Neural progenitor cell (in vitro differentiated cells): Measurements from ENCODE around the gene PACS1. TPM values are rescaled to one million over a fixed set of nuclear protein-coding genes. Genes with fewer than 3 reads are reported as not detected.

Source experiments
- DNase-seq: peaks from one replicate; pipeline ENCODE4 v3.0.0-alpha.2; 2016; ENCODE audit warnings: low spot score
- H2AFZ ChIP-seq: fragments of 200-600 bp; sonication (generic); replicated peaks from 2 replicates; pipeline ENCODE4 v1.6.1; 2016; ENCODE audit warnings: antibody characterized with exemption
- H3F3A ChIP-seq: fragments of 200-600 bp; sonication (generic); 2 replicates; pipeline ENCODE4 v1.6.1; 2016; ENCODE audit warnings: antibody characterized with exemption, low read depth
- H3K27ac ChIP-seq: fragments of 200-600 bp; sonication (generic); 2 replicates; pipeline ENCODE4 v1.5.1; 2016; ENCODE audit warnings: mild to moderate bottlenecking
- H3K27me3 ChIP-seq: fragments of 200-600 bp; sonication (generic); 2 replicates; pipeline ENCODE4 v1.6.1; 2016; ENCODE audit warnings: mild to moderate bottlenecking, moderate library complexity
- H3K36me3 ChIP-seq: fragments of 200-600 bp; sonication (generic); 2 replicates; pipeline ENCODE4 v1.5.1; 2016
- H3K4me1 ChIP-seq: fragments of 200-600 bp; sonication (generic); 2 replicates; pipeline ENCODE4 v1.6.1; 2016; ENCODE audit warnings: mixed run types
- H3K4me2 ChIP-seq: fragments of 200-600 bp; sonication (generic); 2 replicates; pipeline ENCODE4 v1.6.1; 2016
- H3K4me3 ChIP-seq: fragments of 200-600 bp; sonication (generic); 2 replicates; pipeline ENCODE4 v1.5.1; 2016
- H3K79me2 ChIP-seq: fragments of 200-600 bp; sonication (generic); 2 replicates; pipeline ENCODE4 v1.6.1; 2016; ENCODE audit warnings: low read depth
- H3K9ac ChIP-seq: fragments of 200-600 bp; sonication (generic); 2 replicates; pipeline ENCODE4 v1.6.1; 2016
- H3K9me3 ChIP-seq: fragments of 200-600 bp; sonication (generic); 2 replicates; pipeline ENCODE4 v1.5.1; 2016; ENCODE audit warnings: low read depth
- H4K20me1 ChIP-seq: fragments of 200-600 bp; sonication (generic); 2 replicates; pipeline ENCODE4 v1.6.1; 2016; ENCODE audit warnings: low read depth
- H3K27ac Mint-ChIP-seq: 3 replicates; pipeline ENCODE4 v1.8.0; 2021; ENCODE audit warnings: mixed read lengths
- H3K27me3 Mint-ChIP-seq: 2 replicates; pipeline ENCODE4 v1.8.0; 2022; ENCODE audit warnings: low read depth, mild to moderate bottlenecking, inconsistent platforms, moderate library complexity, mixed read lengths; ENCODE audit not compliant: insufficient read depth
- H3K36me3 Mint-ChIP-seq: 3 replicates; pipeline ENCODE4 v1.8.0; 2021; ENCODE audit warnings: mixed read lengths
- H3K4me1 Mint-ChIP-seq: 3 replicates; pipeline ENCODE4 v1.8.0; 2021; ENCODE audit warnings: mixed read lengths
- H3K4me3 Mint-ChIP-seq: 3 replicates; pipeline ENCODE4 v1.8.0; 2021; ENCODE audit warnings: mild to moderate bottlenecking, moderate library complexity, mixed read lengths
- H3K9me3 Mint-ChIP-seq: 3 replicates; pipeline ENCODE4 v1.8.0; 2020; ENCODE audit warnings: mixed read lengths
- CTCF ChIP-seq: fragments of 200-600 bp; sonication (generic); IDR thresholded peaks from 2 replicates; pipeline ENCODE4 v1.5.1; 2017; ENCODE audit warnings: antibody characterized with exemption, mild to moderate bottlenecking
- EZH2 ChIP-seq: fragments of 200-600 bp; sonication (generic); IDR thresholded peaks from 2 replicates; pipeline ENCODE4 v1.6.1; 2017; ENCODE audit warnings: antibody characterized with exemption, mild to moderate bottlenecking, moderate library complexity
- EZH2phosphoT487 ChIP-seq: fragments of 200-600 bp; sonication (generic); IDR thresholded peaks from 2 replicates; pipeline ENCODE4 v1.6.1; 2017; ENCODE audit warnings: antibody characterized with exemption
- total RNA-seq: library from RNA; depleted of rRNA; stranded (reverse); fragments of >200 nt; gene quantifications from 2 replicates; pipeline ENCODE4 v1.2.3, GENCODE V29; 2015; ENCODE audit warnings: low replicate concordance

Gene PACS1
- total RNA-seq, 1 donor from 2014 or later, result 13.4 TPM

GRCh38 chr11:66287211-66287888 lies 217.3 kb downstream of the PACS1 start:
- Histone ChIP-seq H3K36me3 (no peaks in the 10 kb centered on the region), H3K9me3 (no peaks in the 10 kb centered on the region), H3K9ac (no peak overlapping the region), H3K79me2 (peaks cover 8% of the 10 kb centered on the region), H3K4me3 (no peak overlapping the region), H4K20me1 (peaks cover 46% of the 10 kb centered on the region), H3K27me3 (peaks cover 28% of the 10 kb centered on the region), H2AFZ (no peak overlapping the region), H3K4me1 (peaks cover 12% of the 10 kb centered on the region), H3F3A (peaks cover 31% of the 10 kb centered on the region), H3K27ac (no peak overlapping the region), H3K4me2 (no peak overlapping the region)
- DNase-seq, result no peak
- H3K27ac Mint-ChIP-seq, result peak overlapping the region; percentile 37
- peaks cover 40% of the 10 kb centered on the region for H3K4me1 Mint-ChIP-seq
- TF ChIP-seq CTCF, result no peak
- TF ChIP-seq EZH2phosphoT487, result no peak
- TF ChIP-seq EZH2, result no peak
- peaks cover 25% of the 10 kb centered on the region for H3K27me3 Mint-ChIP-seq
- no peaks in the 10 kb centered on the region for H3K9me3 Mint-ChIP-seq
- peak overlapping the region; percentile 82 for H3K4me3 Mint-ChIP-seq
- H3K36me3 Mint-ChIP-seq, result no peaks in the 10 kb centered on the region

GRCh38 chr11:66287889-66288670 lies 218.0 kb downstream of the PACS1 start:
- Histone ChIP-seq H3K79me2 (peaks cover 8% of the 10 kb centered on the region), H4K20me1 (peaks cover 45% of the 10 kb centered on the region), H3F3A (peaks cover 26% of the 10 kb centered on the region), H2AFZ (no peak overlapping the region), H3K27ac (no peak overlapping the region), H3K36me3 (no peaks in the 10 kb centered on the region), H3K4me2 (peak overlapping the region; percentile 80), H3K4me3 (peak overlapping the region; percentile 81), H3K9me3 (no peaks in the 10 kb centered on the region), H3K9ac (peak overlapping the region; percentile 67), H3K27me3 (peaks cover 35% of the 10 kb centered on the region), H3K4me1 (peaks cover 6% of the 10 kb centered on the region)
- no peak for TF ChIP-seq EZH2phosphoT487
- TF ChIP-seq EZH2, result no peak
- TF ChIP-seq CTCF, result no peak
- H3K27me3 Mint-ChIP-seq, result peaks cover 32% of the 10 kb centered on the region
- no peak for DNase-seq
- H3K4me1 Mint-ChIP-seq, result peaks cover 41% of the 10 kb centered on the region
- H3K36me3 Mint-ChIP-seq, result no peaks in the 10 kb centered on the region
- H3K9me3 Mint-ChIP-seq, result peaks cover 5% of the 10 kb centered on the region
- H3K27ac Mint-ChIP-seq, result peak overlapping the region; percentile 96
- H3K4me3 Mint-ChIP-seq, result peak overlapping the region; percentile 98

GRCh38 chr11:66288671-66289547 lies 218.8 kb downstream of the PACS1 start, which contains the start of gene YIF1A:
Gene YIF1A, minus strand, starts transcription at chr11:66289143. Its CDS starts 158 bp downstream, at chr11:66288985.
- Mint-ChIP-seq H3K27ac (peak within 1 kb of the TSS; percentile 96), H3K4me1 (peaks cover 38% of the 10 kb centered on the region), H3K4me3 (peak within 1 kb of the TSS; percentile 98), H3K36me3 (no peaks in the 10 kb centered on the region), H3K27me3 (peaks cover 39% of the 10 kb centered on the region), H3K9me3 (peaks cover 5% of the 10 kb centered on the region)
- Histone ChIP-seq H3K4me1 (peaks cover 5% of the 10 kb centered on the region), H4K20me1 (peaks cover 37% of the 10 kb centered on the region), H2AFZ (peak within 1 kb of the TSS; percentile 79), H3K27ac (peak within 1 kb of the TSS; percentile 27), H3K4me3 (peak within 1 kb of the TSS; percentile 81), H3K36me3 (no peaks in the 10 kb centered on the region), H3K9me3 (no peaks in the 10 kb centered on the region), H3K79me2 (peaks cover 8% of the 10 kb centered on the region), H3K4me2 (peak within 1 kb of the TSS; percentile 80), H3F3A (peaks cover 19% of the 10 kb centered on the region), H3K27me3 (peaks cover 43% of the 10 kb centered on the region), H3K9ac (peak within 1 kb of the TSS; percentile 67)
- peak; percentile 15 for TF ChIP-seq CTCF
- TF ChIP-seq EZH2, result no peak
- peak; percentile 99 for DNase-seq
